Endothelial cell (in vitro differentiated cells): Measurements from ENCODE around the gene MEIOB. TPM values are rescaled to one million over a fixed set of nuclear protein-coding genes. Genes with fewer than 3 reads are reported as not detected.
A peak's percentile ranks its signal among the peaks of the same experiment; 100 is the strongest.

ENCODE experiments used
- DNase-seq: peaks from one replicate; pipeline ENCODE4 v3.0.0; 2021; ENCODE audit warnings: low spot score
- H3K27ac Mint-ChIP-seq: one replicate; pipeline ENCODE4 v1.8.0; 2021; ENCODE audit warnings: mixed read lengths, inconsistent platforms; ENCODE audit not compliant: unreplicated experiment
- H3K27me3 Mint-ChIP-seq: one replicate; pipeline ENCODE4 v1.8.0; 2021; ENCODE audit warnings: mild to moderate bottlenecking, moderate library complexity, mixed read lengths, inconsistent platforms; ENCODE audit not compliant: unreplicated experiment
- H3K36me3 Mint-ChIP-seq: one replicate; pipeline ENCODE4 v1.8.0; 2021; ENCODE audit warnings: mild to moderate bottlenecking, low read depth, mixed read lengths, inconsistent platforms; ENCODE audit not compliant: unreplicated experiment
- H3K4me1 Mint-ChIP-seq: one replicate; pipeline ENCODE4 v1.8.0; 2021; ENCODE audit warnings: mild to moderate bottlenecking, mixed read lengths, inconsistent platforms; ENCODE audit not compliant: unreplicated experiment
- H3K4me3 Mint-ChIP-seq: one replicate; pipeline ENCODE4 v1.8.0; 2021; ENCODE audit warnings: mild to moderate bottlenecking, mixed read lengths, inconsistent platforms; ENCODE audit not compliant: unreplicated experiment
- H3K9me3 Mint-ChIP-seq: one replicate; pipeline ENCODE4 v1.8.0; 2021; ENCODE audit warnings: mixed read lengths, inconsistent platforms; ENCODE audit not compliant: unreplicated experiment
- CTCF ChIP-seq: fragments of 200-600 bp; sonication (generic); IDR thresholded peaks from one replicate; pipeline ENCODE4 v1.5.0; 2021; ENCODE audit warnings: antibody characterized with exemption; ENCODE audit not compliant: unreplicated experiment
- total RNA-seq: library from RNA; stranded (reverse); fragmentation: NEBNext Ultra II Directional; extraction: Animal tissue kit (Norgen Biotek cat#: 25700); gene quantifications from one replicate; pipeline ENCODE4 v1.2.1, GENCODE V29; 2021; ENCODE audit not compliant: unreplicated experiment

Gene MEIOB
- total RNA-seq, 1 donor from 2014 or later, result not detected

- Mint-ChIP-seq H3K4me3 (peak overlapping the region; percentile 76), H3K9me3 (no peaks in the 10 kb centered on the region), H3K4me1 (peaks cover 10% of the 10 kb centered on the region), H3K27me3 (no peaks in the 10 kb centered on the region), H3K27ac (no peak overlapping the region), H3K36me3 (peaks cover 3% of the 10 kb centered on the region)
- DNase-seq, result peak; percentile 34
- TF ChIP-seq CTCF, result no peak
These were observed 48.1 kb downstream of the MEIOB start for GRCh38 chr16:1823821-1824220.

- H3K4me3 Mint-ChIP-seq, result no peak overlapping the region
- H3K27ac Mint-ChIP-seq, result no peak overlapping the region
- H3K36me3 Mint-ChIP-seq, result peaks cover 3% of the 10 kb centered on the region
- no peak for TF ChIP-seq CTCF
- DNase-seq, result no peak
- peaks cover 7% of the 10 kb centered on the region for H3K4me1 Mint-ChIP-seq
- no peaks in the 10 kb centered on the region for H3K9me3 Mint-ChIP-seq
- no peaks in the 10 kb centered on the region for H3K27me3 Mint-ChIP-seq
These were observed 49.2 kb downstream of the MEIOB start for GRCh38 chr16:1822801-1823200.

GRCh38 chr16:1821861-1822611, 49.9 kb downstream of the MEIOB start:
- Mint-ChIP-seq H3K4me3 (no peak overlapping the region), H3K27ac (no peak overlapping the region), H3K4me1 (no peaks in the 10 kb centered on the region), H3K36me3 (peaks cover 3% of the 10 kb centered on the region), H3K27me3 (no peaks in the 10 kb centered on the region), H3K9me3 (no peaks in the 10 kb centered on the region)
- TF ChIP-seq CTCF, result no peak
- no peak for DNase-seq

GRCh38 chr16:1820946-1821290, 51.0 kb downstream of the MEIOB start:
- no peak for TF ChIP-seq CTCF
- H3K27ac Mint-ChIP-seq, result no peak overlapping the region
- no peaks in the 10 kb centered on the region for H3K4me1 Mint-ChIP-seq
- no peaks in the 10 kb centered on the region for H3K9me3 Mint-ChIP-seq
- no peak overlapping the region for H3K4me3 Mint-ChIP-seq
- no peak for DNase-seq
- no peaks in the 10 kb centered on the region for H3K27me3 Mint-ChIP-seq
- peaks cover 3% of the 10 kb centered on the region for H3K36me3 Mint-ChIP-seq

GRCh38 chr16:1820096-1820945, 51.6 kb downstream of the MEIOB start:
- DNase-seq, result no peak
- Mint-ChIP-seq H3K36me3 (peaks cover 7% of the 10 kb centered on the region), H3K9me3 (no peaks in the 10 kb centered on the region), H3K27ac (no peak overlapping the region), H3K27me3 (no peaks in the 10 kb centered on the region), H3K4me1 (no peaks in the 10 kb centered on the region), H3K4me3 (no peak overlapping the region)
- TF ChIP-seq CTCF, result no peak
